OCI-LY1 (cell line): ENCODE results near the gene CEP78.
"Not testable (repeated sequence)": the region's sequence is repeated elsewhere in the genome, so short reads cannot be mapped to it uniquely, and the experiment has no call there.

Experiments
- H2AFZ ChIP-seq: fragments of 200-600 bp; sonication (generic), shearing (Covaris generic); 2 replicates; pipeline ENCODE4 v1.6.0; 2014; ENCODE audit warnings: antibody characterized with exemption, mild to moderate bottlenecking, low read length
- H3F3A ChIP-seq: fragments of 200-600 bp; sonication (generic), shearing (Covaris generic); 2 replicates; pipeline ENCODE4 v1.6.0; 2014; ENCODE audit warnings: mild to moderate bottlenecking, antibody characterized with exemption, low read length, moderate library complexity; ENCODE audit not compliant: insufficient read depth
- H3K27ac ChIP-seq: fragments of 200-600 bp; sonication (generic); 2 replicates; pipeline ENCODE4 v1.5.1; 2014; ENCODE audit warnings: low read length, mixed run types, mild to moderate bottlenecking, low read depth; ENCODE audit not compliant: poor library complexity, severe bottlenecking
- H3K27me3 ChIP-seq: fragments of 200-600 bp; sonication (generic); 2 replicates; pipeline ENCODE4 v1.6.0; 2014; ENCODE audit warnings: antibody characterized with exemption, mild to moderate bottlenecking, low read length, moderate library complexity; ENCODE audit not compliant: insufficient read depth
- H3K36me3 ChIP-seq: fragments of 200-600 bp; sonication (generic); 2 replicates; pipeline ENCODE4 v1.6.1; 2014; ENCODE audit warnings: mild to moderate bottlenecking, antibody characterized with exemption, low read length, moderate library complexity, mixed read lengths; ENCODE audit not compliant: insufficient read depth
- H3K4me1 ChIP-seq: fragments of 200-600 bp; sonication (generic); 2 replicates; pipeline ENCODE4 v1.5.1; 2014; ENCODE audit warnings: mild to moderate bottlenecking, low read length, moderate library complexity; ENCODE audit not compliant: insufficient read depth, severe bottlenecking
- H3K4me2 ChIP-seq: fragments of 200-600 bp; sonication (generic), shearing (Covaris generic); 2 replicates; pipeline ENCODE4 v1.6.1; 2014; ENCODE audit warnings: low read length
- H3K4me3 ChIP-seq: fragments of 200-600 bp; sonication (generic); 2 replicates; pipeline ENCODE4 v1.5.1; 2014; ENCODE audit warnings: low read length, low read depth, mild to moderate bottlenecking, mixed read lengths; ENCODE audit not compliant: poor library complexity, severe bottlenecking
- H3K79me2 ChIP-seq: fragments of 200-600 bp; shearing (Covaris generic); 2 replicates; pipeline ENCODE4 v1.6.1; 2016; ENCODE audit warnings: mixed run types, low read length, mixed read lengths; ENCODE audit not compliant: insufficient read depth
- H3K9ac ChIP-seq: fragments of 200-600 bp; sonication (generic), shearing (Covaris generic); 2 replicates; pipeline ENCODE4 v1.6.1; 2014; ENCODE audit warnings: mild to moderate bottlenecking, low read length, mixed read lengths
- H3K9me2 ChIP-seq: fragments of 200-600 bp; sonication (generic), shearing (Covaris generic); 2 replicates; pipeline ENCODE4 v1.6.1; 2014; ENCODE audit warnings: low read depth, mild to moderate bottlenecking, low read length, mixed read lengths
- H3K9me3 ChIP-seq: fragments of 200-600 bp; shearing (Covaris generic); 2 replicates; pipeline ENCODE4 v1.6.1; 2014; ENCODE audit warnings: low read length, mixed read lengths
- H4K20me1 ChIP-seq: fragments of 200-600 bp; sonication (generic), shearing (Covaris generic); 2 replicates; pipeline ENCODE4 v1.6.0; 2016; ENCODE audit warnings: mild to moderate bottlenecking, low read length; ENCODE audit not compliant: insufficient read depth
- CTCF ChIP-seq: fragments of 200-600 bp; sonication (generic), shearing (Covaris generic); IDR thresholded peaks from 2 replicates; pipeline ENCODE4 v1.5.1; 2017; ENCODE audit warnings: mild to moderate bottlenecking, antibody characterized with exemption, low read length, moderate library complexity, mixed read lengths
- EZH2 ChIP-seq: fragments of 200-600 bp; sonication (generic), shearing (Covaris generic); IDR thresholded peaks from 2 replicates; pipeline ENCODE4 v1.8.0; 2017; ENCODE audit warnings: borderline replicate concordance, mixed run types, mild to moderate bottlenecking, antibody characterized with exemption, low read length, moderate library complexity, mixed read lengths

The CEP78 gene

GRCh38 chr9:78221425-78221824 lies 14.4 kb upstream of the CEP78 start:
- no peaks in the 10 kb centered on the region for H3F3A ChIP-seq
- no peaks in the 10 kb centered on the region for H3K27me3 ChIP-seq
- H2AFZ ChIP-seq = no peak overlapping the region
- H3K27ac ChIP-seq = no peak overlapping the region
- no peak overlapping the region for H3K4me3 ChIP-seq
- H3K79me2 ChIP-seq = no peaks in the 10 kb centered on the region
- H3K9me2 ChIP-seq = no peaks in the 10 kb centered on the region
- H3K9me3 ChIP-seq = no peaks in the 10 kb centered on the region
- H3K4me2 ChIP-seq = no peak overlapping the region
- no peaks in the 10 kb centered on the region for H3K36me3 ChIP-seq
- no peaks in the 10 kb centered on the region for H3K4me1 ChIP-seq
- no peak overlapping the region for H3K9ac ChIP-seq
- TF ChIP-seq EZH2 (no peak), CTCF (no peak)
- H4K20me1 ChIP-seq = no peaks in the 10 kb centered on the region

DNA sequence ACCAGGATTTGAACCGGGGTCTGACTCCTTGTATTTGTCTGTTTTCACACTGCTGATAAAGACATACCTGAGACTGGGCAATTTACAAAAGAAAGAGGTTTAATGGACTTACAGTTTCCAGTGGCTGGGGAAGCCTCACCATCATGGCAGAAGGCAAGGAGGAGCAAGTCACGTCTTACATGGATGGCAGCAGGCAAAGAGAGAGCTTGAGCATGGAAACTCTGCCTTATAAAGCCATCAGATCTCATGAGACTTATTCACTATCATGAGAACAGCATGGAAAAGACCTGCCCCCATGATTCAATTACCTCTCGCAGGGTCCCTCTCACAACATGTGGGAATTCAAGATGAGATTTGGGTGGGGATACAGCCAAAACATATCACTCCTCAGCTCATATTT lies 14.0 kb upstream of the CEP78 start:
- H3K27me3 ChIP-seq, H3K4me1 ChIP-seq, H3K36me3 ChIP-seq, H3K27ac ChIP-seq, H3K4me3 ChIP-seq, H4K20me1 ChIP-seq, H2AFZ ChIP-seq, H3K4me2 ChIP-seq, H3K79me2 ChIP-seq, H3K9ac ChIP-seq, H3K9me3 ChIP-seq, H3F3A ChIP-seq, H3K9me2 ChIP-seq: not testable (repeated sequence)

DNA sequence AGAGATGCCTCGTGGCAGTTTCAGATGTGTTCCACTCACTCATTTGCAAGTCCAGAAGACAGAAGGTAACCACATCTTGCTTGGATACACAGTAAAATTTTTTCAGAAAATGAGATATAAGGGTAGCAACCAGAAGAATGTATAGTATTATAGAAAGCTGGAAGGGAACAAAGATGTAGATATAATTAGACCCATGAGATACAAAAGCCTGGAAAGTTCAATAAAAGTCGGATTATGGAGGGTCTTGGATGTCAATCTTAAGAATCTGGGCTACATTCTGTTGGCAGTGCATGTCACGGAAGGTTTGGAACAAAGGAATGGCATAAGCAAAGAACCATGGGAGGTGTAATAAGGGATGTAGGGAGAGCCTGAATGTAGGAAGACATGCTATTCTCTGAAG lies 5.1 kb upstream of the CEP78 start:
- no peak for TF ChIP-seq CTCF
- TF ChIP-seq EZH2 = no peak
- no peak overlapping the region for H3K4me3 ChIP-seq

GRCh38 chr9:78232471-78232870 lies 3.4 kb upstream of the CEP78 start:
- not testable (repeated sequence) for H3K9ac ChIP-seq, H2AFZ ChIP-seq, H3K9me2 ChIP-seq, H3F3A ChIP-seq, H3K9me3 ChIP-seq, H3K79me2 ChIP-seq, H3K4me2 ChIP-seq, H3K36me3 ChIP-seq, H3K27ac ChIP-seq, H3K4me3 ChIP-seq, H3K27me3 ChIP-seq, H4K20me1 ChIP-seq
- H3K4me1 ChIP-seq = peaks cover 21% of the 10 kb centered on the region

More for the DNA sequence above, 5.1 kb upstream of the CEP78 start:
- Histone ChIP-seq H3K79me2 (no peaks in the 10 kb centered on the region), H3K27ac (no peak overlapping the region), H2AFZ (no peak overlapping the region), H3K4me2 (no peak overlapping the region), H3K27me3 (no peaks in the 10 kb centered on the region), H3F3A (no peaks in the 10 kb centered on the region), H4K20me1 (no peaks in the 10 kb centered on the region), H3K9me3 (no peaks in the 10 kb centered on the region), H3K36me3 (peaks cover 3% of the 10 kb centered on the region; the same call in 1 of the 2 replicates), H3K9ac (no peak overlapping the region), H3K4me1 (peaks cover 13% of the 10 kb centered on the region), H3K9me2 (no peaks in the 10 kb centered on the region)
